ENCODE results near the gene DCX. TPM values are rescaled to one million over a fixed set of nuclear protein-coding genes. Genes with fewer than 3 reads are reported as not detected.
"Not testable (repeated sequence)": the region's sequence is repeated elsewhere in the genome, so short reads cannot be mapped to it uniquely, and the experiment has no call there.

The DCX gene
- polyA plus RNA-seq, 4 donors: 1.5 to 2.4 (median 1.8) TPM

DNA sequence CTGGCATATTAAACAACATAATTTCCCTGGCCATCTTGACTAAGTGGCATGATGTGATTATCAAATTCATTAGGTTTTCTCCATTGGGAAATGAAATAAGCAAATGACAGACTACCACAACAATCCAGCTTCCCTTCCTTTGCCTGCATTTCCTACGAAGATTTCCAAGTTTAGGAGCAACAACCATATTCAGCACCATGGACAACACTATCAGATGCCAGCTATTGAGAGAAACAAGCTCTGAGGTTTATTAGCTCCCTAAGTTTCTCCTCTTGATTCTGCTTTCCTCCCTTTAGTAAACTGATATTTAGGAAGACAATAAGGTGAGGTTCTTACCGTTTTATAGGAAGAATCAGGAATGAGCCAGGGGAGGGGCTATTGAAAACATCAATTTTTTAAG lies 36.2 kb downstream of the DCX start:
- peak in 1 of 4 donors; percentile 10 for DNase-seq (ENCODE audit: low read depth in 4 of 4, low spot score in 2 of 4)

DNA sequence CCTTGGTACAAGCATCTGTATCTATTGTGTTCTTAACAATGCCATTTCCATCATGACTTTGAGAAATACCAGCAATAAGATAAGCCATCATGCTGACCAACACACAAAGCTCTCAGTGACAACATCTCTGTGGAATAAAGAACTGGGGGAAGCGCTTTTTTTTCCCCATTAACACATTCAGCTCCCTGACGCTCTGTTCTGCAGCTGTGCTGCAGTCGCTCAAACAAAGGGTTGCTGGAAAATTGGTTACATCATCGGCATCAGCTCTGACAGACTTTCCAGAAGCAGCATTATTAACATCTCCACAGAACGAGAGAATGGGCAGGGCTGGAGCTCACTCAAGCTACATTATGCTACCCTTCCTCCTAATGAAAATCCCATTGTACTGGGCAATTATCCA lies 39.9 kb downstream of the DCX start:
- DNase-seq (ENCODE audit: low read depth in 4 of 4, low spot score in 2 of 4): no peak

DNA sequence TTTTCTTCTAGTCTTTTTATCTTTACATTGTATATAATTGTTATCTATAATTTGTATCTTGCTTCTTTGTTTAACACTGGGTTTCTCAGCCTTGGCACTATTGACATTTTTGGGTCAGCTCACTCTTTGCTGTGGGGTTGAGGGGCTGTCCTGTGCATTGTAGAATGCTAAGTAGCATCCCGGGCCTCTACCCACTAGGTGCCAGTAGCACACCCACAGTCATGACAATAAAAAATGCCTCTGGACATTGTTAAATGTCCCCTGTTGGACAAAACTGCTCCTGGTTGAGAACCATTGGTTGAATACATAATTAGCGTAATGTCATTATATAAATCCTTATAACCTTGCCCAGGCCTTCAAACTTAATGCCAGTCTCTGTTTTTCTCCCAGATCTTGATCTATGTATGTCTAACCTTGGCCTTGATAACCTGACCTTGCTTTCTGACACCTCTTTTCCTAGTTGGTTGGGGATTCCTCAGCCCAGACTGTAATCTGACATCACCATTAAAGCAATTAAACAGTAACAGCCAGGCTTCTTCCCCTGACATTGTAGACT lies 46.1 kb downstream of the DCX start:
- DNase-seq (ENCODE audit: low read depth in 4 of 4, low spot score in 2 of 4): no peak

DNA sequence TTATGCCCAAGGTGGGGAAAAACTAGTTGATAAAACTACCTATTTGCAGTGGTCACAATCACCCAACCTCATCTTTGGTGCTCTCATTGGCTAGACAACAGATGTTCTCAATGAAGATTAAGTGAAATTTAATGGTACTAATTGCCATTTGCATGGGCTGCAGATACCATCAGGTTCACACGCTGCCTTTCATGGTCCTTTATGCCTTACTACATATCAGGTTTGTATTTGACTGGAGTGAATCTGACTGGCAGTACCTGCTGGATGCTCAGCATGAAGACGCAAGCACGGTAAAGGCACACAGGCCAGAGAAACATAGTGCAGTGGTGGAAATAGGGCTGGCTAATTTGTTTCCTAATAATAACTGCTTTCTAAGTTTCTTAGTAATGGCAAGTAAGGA lies 48.3 kb downstream of the DCX start:
- no peak for DNase-seq (ENCODE audit: low read depth in 4 of 4, low spot score in 2 of 4)

DNA sequence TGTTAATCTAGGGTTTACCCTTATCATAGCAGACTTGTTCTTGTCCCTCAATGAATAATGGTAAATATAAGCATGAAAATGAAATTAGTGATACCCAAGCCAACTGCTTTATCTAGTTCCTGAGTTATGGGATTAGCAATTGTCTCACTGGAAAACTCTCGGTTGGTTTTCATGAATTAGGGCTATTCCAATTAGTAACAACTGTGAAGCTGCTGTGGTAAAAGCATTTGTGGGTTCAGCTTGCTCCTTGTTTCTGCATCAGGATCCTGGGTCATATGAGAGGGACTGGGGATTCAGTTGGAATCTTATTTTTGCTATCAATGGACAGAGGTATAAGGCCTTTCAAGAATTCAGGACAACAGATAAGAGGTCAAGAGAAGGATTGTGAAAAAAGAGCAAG lies 50.2 kb downstream of the DCX start:
- no peak for DNase-seq (ENCODE audit: low read depth in 4 of 4, low spot score in 2 of 4)

DNA sequence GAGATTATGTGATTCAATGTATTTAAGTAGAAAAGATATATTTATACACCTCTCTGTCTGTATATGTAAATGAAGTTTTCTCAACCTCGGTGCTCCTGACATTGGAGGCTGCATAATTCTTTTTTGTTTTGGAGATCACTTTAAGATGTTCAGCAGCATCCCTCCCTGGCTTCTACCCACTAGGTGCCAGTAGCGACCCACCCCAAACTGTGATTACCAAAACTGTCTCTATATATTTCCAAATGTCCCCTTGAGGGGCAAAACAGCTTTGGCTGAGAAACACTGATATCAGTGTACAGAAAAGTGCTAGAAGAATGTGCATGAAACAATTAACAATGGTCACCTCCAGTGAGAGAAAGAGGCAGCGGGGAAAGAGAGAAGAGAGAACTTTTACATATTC lies 51.2 kb downstream of the DCX start:
- DNase-seq (ENCODE audit: low read depth in 4 of 4, low spot score in 2 of 4): no peak

DNA sequence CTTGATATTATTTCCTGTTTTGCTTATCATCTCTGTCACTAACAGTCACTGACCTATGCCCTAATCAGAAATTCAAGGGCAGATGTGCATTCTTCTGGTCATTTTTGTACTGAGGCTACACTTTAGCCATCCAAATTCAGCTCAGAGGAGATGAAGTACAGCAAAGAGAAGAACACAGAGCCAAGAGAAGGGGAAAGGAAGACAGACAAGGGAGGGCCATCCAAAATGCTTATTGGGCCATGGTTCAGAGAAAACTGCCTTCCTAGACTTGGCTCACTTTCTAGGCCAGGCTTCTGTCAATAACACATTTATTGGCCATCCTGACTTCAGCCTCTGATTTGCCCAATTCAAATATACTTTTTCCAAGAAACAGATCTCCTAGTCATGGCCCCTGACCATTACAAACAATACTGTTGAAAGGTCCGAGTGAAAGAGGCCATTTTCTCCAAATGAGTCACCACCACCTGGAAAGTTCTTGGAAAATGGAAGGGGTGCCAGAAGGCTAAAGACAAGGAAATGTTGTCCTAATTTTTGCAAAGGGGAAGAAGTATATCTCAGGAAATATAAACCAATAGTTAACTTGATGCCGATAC lies 56.4 kb downstream of the DCX start:
- no peak for DNase-seq (ENCODE audit: low read depth in 4 of 4, low spot score in 2 of 4)

DNA sequence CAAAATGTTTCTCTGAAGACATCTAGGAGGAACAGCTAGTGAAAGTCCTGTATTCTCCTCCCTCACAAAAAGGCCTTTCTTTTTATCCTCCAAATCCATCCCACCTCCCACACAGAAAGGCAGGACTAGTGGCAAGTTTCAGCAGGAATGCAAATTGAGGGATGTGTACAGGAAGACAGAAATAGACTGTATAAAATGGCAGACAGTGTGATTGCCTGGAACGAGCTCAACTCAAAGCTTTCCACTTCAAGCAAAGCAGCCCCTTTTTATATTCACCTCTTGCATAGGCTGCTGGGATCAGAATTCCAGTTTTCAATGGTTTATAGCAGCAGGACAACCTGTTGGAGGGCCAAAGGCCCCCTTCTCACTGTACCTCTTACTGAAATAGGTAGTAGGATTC lies 57.5 kb downstream of the DCX start:
- DNase-seq (ENCODE audit: low read depth in 4 of 4, low spot score in 2 of 4): no peak

DNA sequence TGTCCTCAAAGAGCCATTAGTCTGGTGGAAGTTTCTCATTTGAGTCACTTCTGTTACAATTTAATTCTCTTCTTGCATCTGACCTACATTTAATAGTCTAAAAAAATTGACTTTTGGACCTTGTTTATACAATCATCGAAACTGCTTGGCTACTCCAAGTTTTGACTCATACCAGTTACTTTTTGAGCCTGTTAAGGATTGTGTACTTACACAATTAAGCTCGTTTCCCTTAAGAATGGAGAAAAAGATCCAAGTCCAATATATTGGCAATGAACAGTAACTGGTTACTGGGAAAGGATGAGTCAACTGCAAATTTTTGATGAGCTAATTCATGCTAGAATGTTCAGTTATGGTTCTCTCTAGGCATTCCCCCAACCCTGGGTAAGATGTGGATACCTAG lies 58.2 kb downstream of the DCX start:
- DNase-seq (ENCODE audit: low read depth in 4 of 4, low spot score in 2 of 4): no peak

DNA sequence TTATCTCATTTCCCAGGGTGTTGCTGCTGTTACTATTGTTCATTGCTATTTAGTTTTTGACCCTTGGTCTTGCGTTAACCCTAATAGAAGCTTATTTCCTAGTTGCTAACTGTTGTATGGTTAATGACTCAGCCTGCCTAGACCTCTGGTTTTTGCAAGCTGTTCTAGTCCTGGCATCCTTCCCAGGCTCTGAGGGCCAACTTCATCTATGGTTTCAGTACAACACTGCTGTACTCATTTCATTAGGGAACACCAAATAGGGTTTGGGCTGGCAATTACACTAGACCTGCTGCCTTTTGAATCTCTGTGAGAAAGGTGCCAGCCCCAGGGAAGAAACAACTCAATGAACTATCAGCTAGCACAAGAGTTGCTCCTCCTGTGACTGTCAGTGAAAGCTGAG lies 59.6 kb downstream of the DCX start:
- DNase-seq (ENCODE audit: low read depth in 4 of 4, low spot score in 2 of 4): no peak

DNA sequence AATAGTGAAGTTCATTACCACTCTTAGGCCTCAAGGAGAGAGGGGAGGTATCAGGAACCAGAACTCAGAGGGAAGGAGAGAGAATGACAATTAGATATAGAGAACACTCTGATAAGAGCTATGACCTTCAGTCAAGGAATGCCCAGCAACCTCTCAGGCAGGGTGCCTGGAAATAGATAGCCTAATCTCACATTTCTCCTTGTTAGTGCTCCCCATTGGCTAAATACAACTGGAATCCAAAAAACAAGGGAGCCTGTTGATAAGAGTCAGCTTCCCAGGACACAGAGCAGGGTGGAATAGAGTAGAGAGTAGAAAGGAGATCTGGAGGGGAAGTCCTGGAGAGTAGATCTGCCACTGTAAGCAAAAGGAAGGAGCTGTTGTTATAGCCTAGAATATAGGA lies 62.1 kb downstream of the DCX start:
- DNase-seq (ENCODE audit: low read depth in 4 of 4, low spot score in 2 of 4): no peak

DNA sequence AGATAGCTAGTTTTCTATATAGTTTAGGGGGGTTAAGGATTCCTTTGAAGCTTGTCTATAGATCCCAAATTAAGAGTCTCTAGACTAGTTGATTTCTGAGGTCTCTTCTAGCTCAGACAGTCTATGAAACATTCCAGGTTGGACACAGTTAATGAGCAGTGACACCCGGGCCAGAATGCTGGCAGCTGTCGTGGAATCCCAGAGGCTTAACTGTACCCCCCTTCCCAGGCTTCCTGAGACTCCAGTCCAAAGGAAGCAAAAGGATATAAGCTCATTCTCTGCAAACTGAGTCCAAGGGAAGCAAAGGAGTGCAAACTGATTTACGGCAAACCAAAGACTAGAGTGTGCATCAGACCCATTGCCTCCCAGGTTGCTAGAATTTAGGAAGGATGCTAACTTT lies 62.9 kb downstream of the DCX start:
- DNase-seq (ENCODE audit: low read depth in 4 of 4, low spot score in 2 of 4): no peak

DNA sequence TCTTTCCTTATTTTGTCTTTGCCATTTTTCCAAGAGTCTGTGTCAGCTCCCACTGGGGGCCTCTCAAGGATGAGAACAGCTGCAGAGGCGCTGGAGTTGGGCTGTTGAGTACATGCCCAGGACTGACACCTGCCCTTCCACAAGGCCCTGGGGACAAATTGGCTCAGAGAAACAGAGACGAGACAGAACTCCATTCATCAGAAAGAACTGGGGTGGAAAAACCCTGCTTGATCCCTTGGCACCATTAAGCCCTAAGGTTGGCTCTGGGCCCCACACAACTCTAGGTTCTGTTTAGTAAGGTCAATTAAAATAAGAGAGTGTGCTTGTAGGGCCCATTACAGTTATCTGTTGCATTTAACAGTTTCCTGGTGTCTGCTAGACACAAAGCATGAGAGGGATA lies 63.6 kb downstream of the DCX start:
- no peak for DNase-seq (ENCODE audit: low read depth in 4 of 4, low spot score in 2 of 4)

DNA sequence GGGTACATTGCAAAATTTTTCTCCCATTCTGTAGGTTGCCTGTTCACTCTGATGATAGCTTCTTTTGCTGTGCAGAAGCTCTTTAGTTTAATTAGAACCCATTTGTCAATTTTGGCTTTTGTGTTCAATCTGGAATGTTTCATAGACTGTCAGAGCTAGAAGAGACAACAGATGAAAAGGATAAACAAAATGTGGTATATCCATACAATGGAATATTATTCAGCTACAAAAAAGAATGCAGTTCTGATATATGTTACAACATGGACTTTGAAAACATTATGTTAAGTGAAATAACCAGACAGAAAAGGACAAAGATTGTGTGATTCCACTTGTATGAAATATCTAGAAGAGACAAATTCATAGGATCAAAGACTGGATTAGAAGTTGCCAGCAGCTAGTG lies 65.8 kb downstream of the DCX start:
- DNase-seq (ENCODE audit: low read depth in 4 of 4, low spot score in 2 of 4): not testable (repeated sequence)

DNA sequence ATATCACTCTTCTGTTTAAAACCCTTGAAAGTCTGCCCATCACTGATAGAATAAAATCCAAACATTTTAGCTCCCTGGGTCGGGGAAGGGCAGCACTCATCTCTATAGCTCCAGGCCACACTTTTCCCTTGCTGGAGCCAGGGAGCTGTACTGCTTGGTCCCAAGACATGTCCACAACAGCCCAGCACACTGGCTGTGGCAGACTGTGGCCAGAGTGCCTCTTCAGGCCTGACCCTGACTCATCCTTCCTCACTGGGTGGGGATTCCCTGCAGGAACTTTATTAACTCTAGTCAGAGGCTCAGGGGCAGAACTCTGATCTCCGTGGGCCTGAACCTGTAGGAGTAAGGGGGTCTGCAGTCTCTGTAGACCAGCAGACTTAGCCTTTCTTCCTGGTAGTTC lies 71.9 kb downstream of the DCX start:
- no peak for DNase-seq (ENCODE audit: low read depth in 4 of 4, low spot score in 2 of 4)

DNA sequence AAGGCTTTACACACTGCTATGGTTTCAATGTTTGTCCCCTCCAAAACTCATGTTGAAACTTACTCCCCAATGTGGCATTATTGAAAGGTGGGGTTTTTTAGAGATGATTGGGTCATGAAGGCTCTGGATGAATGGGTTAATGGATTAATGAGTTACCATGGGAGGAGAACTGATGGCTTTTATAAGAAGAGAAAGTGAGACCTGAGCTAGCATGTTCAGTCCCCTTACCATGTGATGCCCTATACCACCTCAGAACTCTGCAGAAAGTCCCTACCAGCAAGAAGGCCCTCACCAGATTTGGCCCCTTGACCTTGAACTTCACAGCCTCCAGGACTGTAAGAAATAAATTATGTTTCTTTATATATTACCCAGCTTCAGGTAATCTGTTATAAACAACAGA lies 72.8 kb downstream of the DCX start:
- no peak for DNase-seq (ENCODE audit: low read depth in 4 of 4, low spot score in 2 of 4)

DNA sequence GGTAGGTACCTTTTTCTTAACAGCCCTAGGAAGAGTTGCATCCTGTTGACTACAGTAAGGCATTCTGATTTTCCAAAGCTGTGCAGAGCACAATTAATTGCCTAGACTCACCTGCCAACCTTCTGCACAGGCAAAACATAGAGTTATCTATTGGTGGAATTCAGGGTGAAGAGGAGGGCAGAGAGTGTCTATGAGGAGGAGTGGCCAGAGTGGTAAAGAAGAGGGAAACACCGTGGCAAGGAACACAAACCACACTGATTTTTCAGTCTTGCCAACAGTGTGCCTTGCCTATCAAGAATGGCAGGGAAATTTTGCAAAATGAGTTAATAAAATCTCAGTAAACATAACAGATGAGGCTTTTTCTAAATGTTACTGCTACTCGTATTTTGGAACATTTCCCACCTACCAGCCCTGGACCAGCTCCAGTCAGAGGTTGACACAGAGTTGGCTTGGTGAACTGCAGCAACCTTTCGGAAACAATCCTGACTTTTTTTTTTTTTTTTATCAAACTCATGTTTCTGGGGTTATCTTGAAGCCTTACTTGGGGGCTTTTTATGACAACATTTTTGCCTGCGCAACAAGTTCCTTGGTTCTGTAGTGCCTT lies 73.8 kb downstream of the DCX start:
- DNase-seq (ENCODE audit: low read depth in 4 of 4, low spot score in 2 of 4): no peak

DNA sequence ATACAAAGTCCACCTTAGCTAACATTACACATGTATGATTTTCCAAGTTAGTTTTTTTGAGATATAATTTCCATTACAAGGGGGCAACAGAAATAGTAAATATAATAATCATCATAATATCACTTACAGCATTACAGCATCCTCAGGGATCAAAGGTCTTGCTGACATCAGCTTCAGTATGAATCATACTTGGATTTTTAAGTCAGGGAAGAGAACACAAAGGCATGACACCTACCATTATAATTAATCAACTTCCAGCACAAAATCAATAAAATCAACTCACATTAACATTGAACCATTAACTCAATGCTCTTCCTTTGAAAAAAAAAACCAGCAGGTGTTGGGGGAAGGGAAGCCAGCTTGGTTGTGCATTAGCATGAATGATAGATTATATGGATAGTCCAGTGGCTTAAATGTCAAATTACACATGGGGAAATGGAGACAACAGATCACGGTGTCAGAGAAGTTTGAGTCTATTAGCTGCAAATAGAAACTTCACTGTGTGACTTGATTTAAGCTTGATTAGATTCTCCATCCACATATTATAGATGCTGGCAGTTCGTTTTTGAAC lies 74.8 kb downstream of the DCX start:
- DNase-seq (ENCODE audit: low read depth in 4 of 4, low spot score in 2 of 4): no peak

DNA sequence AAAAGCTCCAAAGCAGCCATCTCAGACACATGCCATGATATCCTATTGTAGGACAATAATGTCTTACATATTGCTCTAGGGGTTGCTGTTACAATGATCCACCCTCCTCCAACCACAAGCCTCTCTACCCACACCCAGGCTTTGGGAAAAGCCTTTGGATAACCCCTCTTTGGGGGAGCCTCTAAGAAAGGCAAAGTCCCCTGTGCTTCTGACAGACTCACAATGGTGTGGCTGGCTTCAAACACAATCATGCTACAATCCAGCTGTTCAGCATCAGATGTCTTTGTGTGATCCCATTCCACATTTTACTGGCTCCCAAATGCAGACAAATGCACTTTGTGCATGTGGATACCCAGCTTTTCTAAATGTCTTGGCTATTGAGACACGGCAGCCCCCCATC lies 75.9 kb downstream of the DCX start:
- DNase-seq (ENCODE audit: low read depth in 4 of 4, low spot score in 2 of 4): no peak

DNA sequence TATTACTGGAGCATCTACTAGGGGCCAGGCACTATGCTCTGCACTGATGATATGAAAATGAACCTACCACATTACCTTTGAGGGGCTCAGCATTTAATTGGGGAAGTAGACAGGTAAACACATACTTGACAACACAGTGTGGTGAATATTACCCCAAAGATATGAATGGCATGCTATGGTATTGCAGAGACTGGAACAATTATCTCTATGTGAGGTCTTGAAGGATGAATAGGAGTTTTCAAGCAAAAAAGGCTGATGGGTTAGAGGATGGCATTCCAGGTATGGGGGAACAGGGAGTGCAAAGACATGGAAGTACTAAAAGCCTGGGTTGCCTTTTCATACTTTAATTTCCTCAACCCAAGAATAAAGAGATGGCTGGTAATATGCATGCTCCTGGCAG lies 82.6 kb downstream of the DCX start:
- no peak for DNase-seq (ENCODE audit: low read depth in 4 of 4, low spot score in 2 of 4)

DNA sequence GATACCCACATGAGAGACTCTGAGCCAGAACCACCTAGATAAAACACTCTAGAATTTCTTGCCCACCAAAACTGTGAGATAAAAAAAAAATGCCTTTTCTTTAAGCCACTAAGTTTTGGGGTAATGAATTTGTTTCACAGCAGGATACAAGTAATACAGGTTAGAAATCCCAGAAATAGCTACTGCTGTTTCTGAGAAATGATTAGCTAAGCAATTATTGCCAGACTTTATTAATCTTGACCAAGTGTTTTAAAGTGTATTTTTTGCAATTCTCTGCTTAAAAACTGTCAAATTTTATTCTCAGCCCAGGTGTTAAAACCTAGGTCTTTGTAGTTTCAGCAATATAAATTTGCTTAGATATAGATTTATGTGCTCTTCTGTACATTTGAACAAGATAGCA lies 83.1 kb downstream of the DCX start:
- no peak for DNase-seq (ENCODE audit: low read depth in 4 of 4, low spot score in 2 of 4)

DNA sequence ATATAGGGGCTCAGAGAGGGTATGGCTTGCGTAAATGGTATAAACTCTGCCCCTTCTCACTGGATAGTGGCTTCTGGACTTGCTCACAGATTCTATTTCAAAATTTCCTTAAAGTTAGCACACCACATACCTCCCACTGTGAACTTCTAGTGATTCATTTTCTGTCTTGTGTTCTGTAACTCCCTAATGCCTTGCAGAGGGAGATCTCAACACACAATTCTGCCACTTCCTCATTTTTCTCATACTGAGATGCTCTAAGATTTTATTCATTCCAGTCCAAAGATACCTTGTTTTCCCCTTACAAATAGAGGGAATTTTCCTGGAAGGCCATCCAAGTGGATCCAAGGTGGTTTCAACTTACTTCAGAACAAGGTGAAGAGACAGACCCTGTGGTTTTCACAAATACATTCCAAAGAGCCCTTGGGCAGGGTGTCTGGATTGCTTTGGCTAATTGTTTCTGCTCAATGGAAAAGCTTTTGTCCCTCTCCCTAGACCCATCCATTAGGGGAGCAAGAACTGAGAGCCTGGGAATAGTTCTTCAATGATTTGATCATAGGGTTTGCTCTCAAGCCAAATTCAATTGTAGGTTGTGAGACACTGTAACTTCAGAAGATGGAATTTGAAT lies 89.6 kb downstream of the DCX start:
- DNase-seq (ENCODE audit: low read depth in 4 of 4, low spot score in 2 of 4): no peak

Measured in left renal cortex interstitium (tissue), 4 donors.